HEK293 (cell line): ENCODE data around the gene UBASH3B.

Experiments used
- FEZF1 ChIP-seq: fragments of 450-650 bp; formaldehyde crosslinking; IDR thresholded peaks from 2 replicates; pipeline ENCODE4 v1.5.1; 2016; ENCODE audit warnings: missing biosample characterization, missing genetic modification characterization
- SP7 ChIP-seq: fragments of 450-650 bp; formaldehyde crosslinking; IDR thresholded peaks from 2 replicates; pipeline ENCODE4 v1.5.1; 2016; ENCODE audit warnings: missing biosample characterization, missing genetic modification characterization
- TCF7L2 ChIP-seq: IDR thresholded peaks from 2 replicates; pipeline ENCODE4 v1.6.1; 2011; ENCODE audit warnings: low read depth, mild to moderate bottlenecking, inconsistent platforms, low read length, moderate library complexity, borderline replicate concordance
- ZNF10 ChIP-seq: fragments of 450-650 bp; formaldehyde crosslinking; IDR thresholded peaks from 2 replicates; pipeline ENCODE4 v1.5.1; 2017; ENCODE audit warnings: missing biosample characterization, missing genetic modification characterization
- ZNF121 ChIP-seq: fragments of 450-650 bp; formaldehyde crosslinking; IDR thresholded peaks from 2 replicates; pipeline ENCODE4 v1.5.1; 2016; ENCODE audit warnings: missing biosample characterization, missing genetic modification characterization
- ZNF24 ChIP-seq: fragments of 450-650 bp; formaldehyde crosslinking; IDR thresholded peaks from 2 replicates; pipeline ENCODE4 v1.5.1; 2016; ENCODE audit warnings: missing biosample characterization, missing genetic modification characterization
- ZNF623 ChIP-seq: fragments of 450-650 bp; formaldehyde crosslinking; IDR thresholded peaks from 2 replicates; pipeline ENCODE4 v1.5.1; 2016; ENCODE audit warnings: missing biosample characterization, missing genetic modification characterization
- ZNF76 ChIP-seq: fragments of 450-650 bp; formaldehyde crosslinking; IDR thresholded peaks from 2 replicates; pipeline ENCODE4; 2016; ENCODE audit warnings: low read depth, missing biosample characterization, missing genetic modification characterization, borderline replicate concordance
- TF ChIP-seq, protein P1 (sequence below): fragments of 450-650 bp; formaldehyde crosslinking; IDR thresholded peaks from 2 replicates; pipeline ENCODE4 v1.5.1; 2016; ENCODE audit warnings: missing biosample characterization, missing genetic modification characterization
- TF ChIP-seq, protein P2 (sequence below): fragments of 450-650 bp; formaldehyde crosslinking; IDR thresholded peaks from 2 replicates; pipeline ENCODE4 v1.5.1; 2016; ENCODE audit warnings: missing biosample characterization, missing genetic modification characterization
- TF ChIP-seq, protein P3 (sequence below): fragments of 450-650 bp; formaldehyde crosslinking; IDR thresholded peaks from 2 replicates; pipeline ENCODE4 v1.5.1; 2016; ENCODE audit warnings: missing biosample characterization, missing genetic modification characterization
- TF ChIP-seq, protein P4 (sequence below): fragments of 450-650 bp; formaldehyde crosslinking; conservative IDR thresholded peaks from 2 replicates; pipeline ENCODE4 v1.5.1; 2016; ENCODE audit warnings: low read depth, missing biosample characterization, missing genetic modification characterization
- TF ChIP-seq, protein P5 (sequence below): fragments of 450-650 bp; formaldehyde crosslinking; IDR thresholded peaks from 2 replicates; pipeline ENCODE4 v1.5.1; 2016; ENCODE audit warnings: missing biosample characterization, missing genetic modification characterization
- TF ChIP-seq, protein P6 (sequence below): fragments of 450-650 bp; formaldehyde crosslinking; IDR thresholded peaks from 2 replicates; pipeline ENCODE4 v1.5.1; 2016; ENCODE audit warnings: missing biosample characterization, missing genetic modification characterization

DNA sequence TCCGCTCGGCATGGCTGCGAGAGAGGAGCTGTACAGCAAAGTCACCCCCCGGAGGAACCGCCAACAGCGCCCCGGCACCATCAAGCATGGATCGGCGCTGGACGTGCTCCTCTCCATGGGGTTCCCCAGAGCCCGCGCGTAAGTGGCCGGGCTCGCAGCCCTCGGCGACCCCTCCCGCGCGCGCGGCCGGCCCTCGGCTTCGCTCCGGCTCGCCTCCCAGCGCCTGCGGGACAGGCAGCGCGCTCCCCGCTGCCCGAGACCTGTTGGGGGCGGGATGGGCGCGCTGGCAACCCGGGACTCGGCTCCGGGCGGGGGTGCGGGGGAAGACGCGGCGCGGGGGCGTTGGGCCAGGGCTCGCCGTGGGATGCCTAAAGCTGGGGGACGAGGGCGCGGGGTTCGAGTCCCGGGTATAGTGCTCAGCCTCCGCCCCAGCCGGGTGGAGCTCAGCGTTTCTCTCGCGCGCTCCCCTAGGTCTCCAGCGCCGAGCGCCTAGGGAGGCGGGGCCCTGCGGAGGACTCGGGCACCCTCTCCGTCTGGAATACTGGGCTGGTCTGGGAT lies 630 bp downstream of the UBASH3B start:
- TF ChIP-seq, protein P1, sequence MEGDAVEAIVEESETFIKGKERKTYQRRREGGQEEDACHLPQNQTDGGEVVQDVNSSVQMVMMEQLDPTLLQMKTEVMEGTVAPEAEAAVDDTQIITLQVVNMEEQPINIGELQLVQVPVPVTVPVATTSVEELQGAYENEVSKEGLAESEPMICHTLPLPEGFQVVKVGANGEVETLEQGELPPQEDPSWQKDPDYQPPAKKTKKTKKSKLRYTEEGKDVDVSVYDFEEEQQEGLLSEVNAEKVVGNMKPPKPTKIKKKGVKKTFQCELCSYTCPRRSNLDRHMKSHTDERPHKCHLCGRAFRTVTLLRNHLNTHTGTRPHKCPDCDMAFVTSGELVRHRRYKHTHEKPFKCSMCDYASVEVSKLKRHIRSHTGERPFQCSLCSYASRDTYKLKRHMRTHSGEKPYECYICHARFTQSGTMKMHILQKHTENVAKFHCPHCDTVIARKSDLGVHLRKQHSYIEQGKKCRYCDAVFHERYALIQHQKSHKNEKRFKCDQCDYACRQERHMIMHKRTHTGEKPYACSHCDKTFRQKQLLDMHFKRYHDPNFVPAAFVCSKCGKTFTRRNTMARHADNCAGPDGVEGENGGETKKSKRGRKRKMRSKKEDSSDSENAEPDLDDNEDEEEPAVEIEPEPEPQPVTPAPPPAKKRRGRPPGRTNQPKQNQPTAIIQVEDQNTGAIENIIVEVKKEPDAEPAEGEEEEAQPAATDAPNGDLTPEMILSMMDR (tag by site-specific recombination) = no peak; the same call in 1 of the 2 replicates
- TF ChIP-seq, protein P2, sequence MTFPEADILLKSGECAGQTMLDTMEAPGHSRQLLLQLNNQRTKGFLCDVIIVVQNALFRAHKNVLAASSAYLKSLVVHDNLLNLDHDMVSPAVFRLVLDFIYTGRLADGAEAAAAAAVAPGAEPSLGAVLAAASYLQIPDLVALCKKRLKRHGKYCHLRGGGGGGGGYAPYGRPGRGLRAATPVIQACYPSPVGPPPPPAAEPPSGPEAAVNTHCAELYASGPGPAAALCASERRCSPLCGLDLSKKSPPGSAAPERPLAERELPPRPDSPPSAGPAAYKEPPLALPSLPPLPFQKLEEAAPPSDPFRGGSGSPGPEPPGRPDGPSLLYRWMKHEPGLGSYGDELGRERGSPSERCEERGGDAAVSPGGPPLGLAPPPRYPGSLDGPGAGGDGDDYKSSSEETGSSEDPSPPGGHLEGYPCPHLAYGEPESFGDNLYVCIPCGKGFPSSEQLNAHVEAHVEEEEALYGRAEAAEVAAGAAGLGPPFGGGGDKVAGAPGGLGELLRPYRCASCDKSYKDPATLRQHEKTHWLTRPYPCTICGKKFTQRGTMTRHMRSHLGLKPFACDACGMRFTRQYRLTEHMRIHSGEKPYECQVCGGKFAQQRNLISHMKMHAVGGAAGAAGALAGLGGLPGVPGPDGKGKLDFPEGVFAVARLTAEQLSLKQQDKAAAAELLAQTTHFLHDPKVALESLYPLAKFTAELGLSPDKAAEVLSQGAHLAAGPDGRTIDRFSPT (tag by site-specific recombination) = no peak
- TF ChIP-seq, protein P3, sequence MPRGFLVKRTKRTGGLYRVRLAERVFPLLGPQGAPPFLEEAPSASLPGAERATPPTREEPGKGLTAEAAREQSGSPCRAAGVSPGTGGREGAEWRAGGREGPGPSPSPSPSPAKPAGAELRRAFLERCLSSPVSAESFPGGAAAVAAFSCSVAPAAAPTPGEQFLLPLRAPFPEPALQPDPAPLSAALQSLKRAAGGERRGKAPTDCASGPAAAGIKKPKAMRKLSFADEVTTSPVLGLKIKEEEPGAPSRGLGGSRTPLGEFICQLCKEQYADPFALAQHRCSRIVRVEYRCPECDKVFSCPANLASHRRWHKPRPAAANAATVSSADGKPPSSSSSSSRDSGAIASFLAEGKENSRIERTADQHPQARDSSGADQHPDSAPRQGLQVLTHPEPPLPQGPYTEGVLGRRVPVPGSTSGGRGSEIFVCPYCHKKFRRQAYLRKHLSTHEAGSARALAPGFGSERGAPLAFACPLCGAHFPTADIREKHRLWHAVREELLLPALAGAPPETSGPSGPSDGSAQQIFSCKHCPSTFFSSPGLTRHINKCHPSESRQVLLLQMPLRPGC (tag by site-specific recombination) = no peak
- no peak for TF ChIP-seq TCF7L2
- TF ChIP-seq ZNF76 (tag by site-specific recombination) = no peak
- TF ChIP-seq, protein P4, sequence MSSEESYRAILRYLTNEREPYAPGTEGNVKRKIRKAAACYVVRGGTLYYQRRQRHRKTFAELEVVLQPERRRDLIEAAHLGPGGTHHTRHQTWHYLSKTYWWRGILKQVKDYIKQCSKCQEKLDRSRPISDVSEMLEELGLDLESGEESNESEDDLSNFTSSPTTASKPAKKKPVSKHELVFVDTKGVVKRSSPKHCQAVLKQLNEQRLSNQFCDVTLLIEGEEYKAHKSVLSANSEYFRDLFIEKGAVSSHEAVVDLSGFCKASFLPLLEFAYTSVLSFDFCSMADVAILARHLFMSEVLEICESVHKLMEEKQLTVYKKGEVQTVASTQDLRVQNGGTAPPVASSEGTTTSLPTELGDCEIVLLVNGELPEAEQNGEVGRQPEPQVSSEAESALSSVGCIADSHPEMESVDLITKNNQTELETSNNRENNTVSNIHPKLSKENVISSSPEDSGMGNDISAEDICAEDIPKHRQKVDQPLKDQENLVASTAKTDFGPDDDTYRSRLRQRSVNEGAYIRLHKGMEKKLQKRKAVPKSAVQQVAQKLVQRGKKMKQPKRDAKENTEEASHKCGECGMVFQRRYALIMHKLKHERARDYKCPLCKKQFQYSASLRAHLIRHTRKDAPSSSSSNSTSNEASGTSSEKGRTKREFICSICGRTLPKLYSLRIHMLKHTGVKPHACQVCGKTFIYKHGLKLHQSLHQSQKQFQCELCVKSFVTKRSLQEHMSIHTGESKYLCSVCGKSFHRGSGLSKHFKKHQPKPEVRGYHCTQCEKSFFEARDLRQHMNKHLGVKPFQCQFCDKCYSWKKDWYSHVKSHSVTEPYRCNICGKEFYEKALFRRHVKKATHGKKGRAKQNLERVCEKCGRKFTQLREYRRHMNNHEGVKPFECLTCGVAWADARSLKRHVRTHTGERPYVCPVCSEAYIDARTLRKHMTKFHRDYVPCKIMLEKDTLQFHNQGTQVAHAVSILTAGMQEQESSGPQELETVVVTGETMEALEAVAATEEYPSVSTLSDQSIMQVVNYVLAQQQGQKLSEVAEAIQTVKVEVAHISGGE (tag by site-specific recombination) = no peak
- TF ChIP-seq, protein P5, sequence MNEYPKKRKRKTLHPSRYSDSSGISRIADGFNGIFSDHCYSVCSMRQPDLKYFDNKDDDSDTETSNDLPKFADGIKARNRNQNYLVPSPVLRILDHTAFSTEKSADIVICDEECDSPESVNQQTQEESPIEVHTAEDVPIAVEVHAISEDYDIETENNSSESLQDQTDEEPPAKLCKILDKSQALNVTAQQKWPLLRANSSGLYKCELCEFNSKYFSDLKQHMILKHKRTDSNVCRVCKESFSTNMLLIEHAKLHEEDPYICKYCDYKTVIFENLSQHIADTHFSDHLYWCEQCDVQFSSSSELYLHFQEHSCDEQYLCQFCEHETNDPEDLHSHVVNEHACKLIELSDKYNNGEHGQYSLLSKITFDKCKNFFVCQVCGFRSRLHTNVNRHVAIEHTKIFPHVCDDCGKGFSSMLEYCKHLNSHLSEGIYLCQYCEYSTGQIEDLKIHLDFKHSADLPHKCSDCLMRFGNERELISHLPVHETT (tag by site-specific recombination) = no peak
- no peak for TF ChIP-seq ZNF623 (tag by site-specific recombination)
- no peak for TF ChIP-seq FEZF1 (tag by site-specific recombination)
- TF ChIP-seq, protein P6, sequence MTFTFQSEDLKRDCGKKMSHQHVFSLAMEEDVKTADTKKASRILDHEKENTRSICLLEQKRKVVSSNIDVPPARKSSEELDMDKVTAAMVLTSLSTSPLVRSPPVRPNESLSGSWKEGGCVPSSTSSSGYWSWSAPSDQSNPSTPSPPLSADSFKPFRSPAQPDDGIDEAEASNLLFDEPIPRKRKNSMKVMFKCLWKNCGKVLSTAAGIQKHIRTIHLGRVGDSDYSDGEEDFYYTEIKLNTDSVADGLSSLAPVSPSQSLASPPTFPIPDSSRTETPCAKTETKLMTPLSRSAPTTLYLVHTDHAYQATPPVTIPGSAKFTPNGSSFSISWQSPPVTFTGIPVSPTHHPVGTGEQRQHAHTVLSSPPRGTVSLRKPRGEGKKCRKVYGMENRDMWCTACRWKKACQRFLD (tag by site-specific recombination) = no peak
- no peak for TF ChIP-seq SP7
- TF ChIP-seq ZNF10 (tag by site-specific recombination) = no peak
- no peak for TF ChIP-seq ZNF24
- TF ChIP-seq ZNF121 = no peak
